ENCODE measurements around the gene MATCAP1. TPM values are rescaled to one million over a fixed set of nuclear protein-coding genes. Genes with fewer than 3 reads are reported as not detected.

The MATCAP1 gene
- total and polyA plus RNA-seq, 2 donors (not counting 1 experiment from before 2014, with no cell fraction given): 16.6 to 28.4 TPM

DNA sequence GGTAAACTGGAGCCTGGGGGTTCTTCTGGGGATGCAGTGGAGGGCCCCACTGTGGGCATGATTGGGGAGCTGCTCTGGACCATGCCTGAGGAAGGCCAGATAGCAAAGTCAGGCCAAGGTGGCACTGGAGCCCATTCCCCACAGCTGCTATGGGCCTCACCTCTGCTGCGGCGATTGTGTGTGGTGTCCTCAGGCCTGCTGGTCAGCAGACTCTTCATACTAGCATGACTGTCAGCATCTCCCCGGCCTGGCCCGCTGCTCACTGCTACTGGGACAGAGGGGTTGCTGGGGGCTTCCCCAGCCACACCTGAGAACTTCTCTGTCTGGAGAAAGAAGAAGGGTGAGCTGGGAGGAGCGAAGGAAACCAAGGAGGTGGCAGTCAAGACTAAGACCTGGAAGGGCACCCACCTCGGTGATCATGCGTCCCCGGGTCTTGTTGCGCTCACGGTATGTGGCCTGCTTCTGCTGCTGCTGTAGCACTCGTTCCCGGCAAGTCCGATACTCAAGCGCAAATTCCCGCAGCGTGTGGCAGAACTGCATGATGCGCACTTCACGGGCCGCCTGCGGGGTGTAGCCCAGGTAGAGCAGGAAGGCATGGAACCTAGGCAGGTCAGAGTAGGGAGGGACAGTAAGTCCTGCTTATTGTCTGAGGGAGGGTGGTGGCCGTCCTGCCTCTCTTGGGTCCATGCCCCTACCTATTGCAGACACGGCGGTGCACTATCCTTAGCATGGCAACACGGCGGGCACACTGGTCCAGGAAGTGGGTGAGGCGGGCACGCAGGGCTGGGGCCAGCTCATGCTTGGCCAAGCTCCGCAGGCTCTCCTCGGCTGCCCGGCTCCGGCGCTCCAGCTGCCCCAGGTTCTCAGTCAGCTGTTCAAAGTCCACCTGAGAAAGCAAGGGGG is 46.4 kb upstream of the MATCAP1 start:
- no peaks in the 10 kb centered on the region for H3K9me3 ChIP-seq (ENCODE audit: control insufficient read depth, insufficient read depth, low read depth, low read length)
- no peak for DNase-seq (ENCODE audit: low read depth in 2 of 2)
- H4K20me1 ChIP-seq (ENCODE audit: control insufficient read depth, extremely low read depth, insufficient read depth, low read length): no peaks in the 10 kb centered on the region
- H3K9ac ChIP-seq (ENCODE audit: insufficient read depth, low read length): no peak overlapping the region
- no peak overlapping the region for H3K27ac ChIP-seq (ENCODE audit: insufficient read depth, low read length)
- H3K4me3 ChIP-seq (replicated peaks in 1 of 4; ENCODE audit: control extremely low read depth in 1 of 4, insufficient read depth in 1 of 4, low read depth in 3 of 4, low read length in 4 of 4): no peak overlapping the region
- H3K4me2 ChIP-seq (ENCODE audit: extremely low read depth, insufficient read depth, low read length): no peak overlapping the region
- H3K27me3 ChIP-seq (ENCODE audit: control insufficient read depth, insufficient read depth, low read length): no peaks in the 10 kb centered on the region
- H3K4me1 ChIP-seq (ENCODE audit: control insufficient read depth, extremely low read depth, insufficient read depth, low read length): peaks cover 6% of the 10 kb centered on the region
- peaks cover 24% of the 10 kb centered on the region for H3K79me2 ChIP-seq (ENCODE audit: control insufficient read depth, insufficient read depth, low read length)
- no peak overlapping the region for H2AFZ ChIP-seq (ENCODE audit: low read length)
- TF ChIP-seq, protein P1, sequence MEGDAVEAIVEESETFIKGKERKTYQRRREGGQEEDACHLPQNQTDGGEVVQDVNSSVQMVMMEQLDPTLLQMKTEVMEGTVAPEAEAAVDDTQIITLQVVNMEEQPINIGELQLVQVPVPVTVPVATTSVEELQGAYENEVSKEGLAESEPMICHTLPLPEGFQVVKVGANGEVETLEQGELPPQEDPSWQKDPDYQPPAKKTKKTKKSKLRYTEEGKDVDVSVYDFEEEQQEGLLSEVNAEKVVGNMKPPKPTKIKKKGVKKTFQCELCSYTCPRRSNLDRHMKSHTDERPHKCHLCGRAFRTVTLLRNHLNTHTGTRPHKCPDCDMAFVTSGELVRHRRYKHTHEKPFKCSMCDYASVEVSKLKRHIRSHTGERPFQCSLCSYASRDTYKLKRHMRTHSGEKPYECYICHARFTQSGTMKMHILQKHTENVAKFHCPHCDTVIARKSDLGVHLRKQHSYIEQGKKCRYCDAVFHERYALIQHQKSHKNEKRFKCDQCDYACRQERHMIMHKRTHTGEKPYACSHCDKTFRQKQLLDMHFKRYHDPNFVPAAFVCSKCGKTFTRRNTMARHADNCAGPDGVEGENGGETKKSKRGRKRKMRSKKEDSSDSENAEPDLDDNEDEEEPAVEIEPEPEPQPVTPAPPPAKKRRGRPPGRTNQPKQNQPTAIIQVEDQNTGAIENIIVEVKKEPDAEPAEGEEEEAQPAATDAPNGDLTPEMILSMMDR (conservative IDR thresholded peaks at IDR 0.05 in 1 of 2, IDR thresholded peaks at IDR 0.05 in 1 of 2; ENCODE audit: low read depth in 1 of 2, low read length in 2 of 2): no peak
- peaks cover 43% of the 10 kb centered on the region for H3K36me3 ChIP-seq (ENCODE audit: control insufficient read depth, insufficient read depth, low read length)

DNA sequence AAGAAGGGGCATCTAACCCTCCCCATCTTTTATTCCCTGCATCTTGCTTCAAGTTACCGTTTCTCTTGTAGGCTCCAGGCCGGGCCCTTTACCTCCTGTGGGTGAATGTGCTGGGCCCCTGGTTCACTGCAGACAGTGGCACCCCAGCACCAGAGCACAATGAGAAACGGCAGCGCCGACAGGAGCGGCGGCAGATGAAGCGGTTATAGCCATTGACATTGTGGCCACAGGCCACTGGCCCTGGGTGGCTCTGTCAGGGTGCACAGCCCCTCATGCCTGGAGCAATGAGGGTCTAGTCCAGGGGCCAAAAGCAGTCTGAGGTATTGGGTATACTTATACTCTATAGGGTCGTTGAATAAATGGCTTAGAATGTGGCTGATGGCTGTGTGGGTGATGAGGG is 45.1 kb upstream of the MATCAP1 start:
- no peaks in the 10 kb centered on the region for H3K27me3 ChIP-seq (ENCODE audit: control insufficient read depth, insufficient read depth, low read length)
- H3K79me2 ChIP-seq (ENCODE audit: control insufficient read depth, insufficient read depth, low read length): peaks cover 24% of the 10 kb centered on the region
- no peak for TF ChIP-seq EZH2 (IDR thresholded peaks at IDR 0.05; ENCODE audit: low read length, missing control alignments)
- TF ChIP-seq, protein P1 (conservative IDR thresholded peaks at IDR 0.05 in 1 of 2, IDR thresholded peaks at IDR 0.05 in 1 of 2; ENCODE audit: low read depth in 1 of 2, low read length in 2 of 2): no peak
- no peaks in the 10 kb centered on the region for H3K9me3 ChIP-seq (ENCODE audit: control insufficient read depth, insufficient read depth, low read depth, low read length)
- no peaks in the 10 kb centered on the region for H4K20me1 ChIP-seq (ENCODE audit: control insufficient read depth, extremely low read depth, insufficient read depth, low read length)
- peaks cover 6% of the 10 kb centered on the region for H3K4me1 ChIP-seq (ENCODE audit: control insufficient read depth, extremely low read depth, insufficient read depth, low read length)
- no peak overlapping the region for H3K4me2 ChIP-seq (ENCODE audit: extremely low read depth, insufficient read depth, low read length)
- no peak overlapping the region for H3K27ac ChIP-seq (ENCODE audit: insufficient read depth, low read length)
- H2AFZ ChIP-seq (ENCODE audit: low read length): no peak overlapping the region
- H3K9ac ChIP-seq (ENCODE audit: insufficient read depth, low read length): no peak overlapping the region
- H3K36me3 ChIP-seq (ENCODE audit: control insufficient read depth, insufficient read depth, low read length): peaks cover 36% of the 10 kb centered on the region
- no peak for DNase-seq (ENCODE audit: low read depth in 2 of 2)
- no peak overlapping the region for H3K4me3 ChIP-seq (replicated peaks in 1 of 4; ENCODE audit: control extremely low read depth in 1 of 4, insufficient read depth in 1 of 4, low read depth in 3 of 4, low read length in 4 of 4)

GRCh38 chr16:67228034-67228785 is 44.4 kb upstream of the MATCAP1 start:
- Histone ChIP-seq H3K79me2 (ENCODE audit: control insufficient read depth, insufficient read depth, low read length) (peaks cover 24% of the 10 kb centered on the region), H4K20me1 (ENCODE audit: control insufficient read depth, extremely low read depth, insufficient read depth, low read length) (no peaks in the 10 kb centered on the region), H2AFZ (ENCODE audit: low read length) (no peak overlapping the region), H3K4me2 (ENCODE audit: extremely low read depth, insufficient read depth, low read length) (peak overlapping the region; percentile 87), H3K27ac (ENCODE audit: insufficient read depth, low read length) (no peak overlapping the region), H3K36me3 (ENCODE audit: control insufficient read depth, insufficient read depth, low read length) (peaks cover 31% of the 10 kb centered on the region), H3K9ac (ENCODE audit: insufficient read depth, low read length) (no peak overlapping the region), H3K9me3 (ENCODE audit: control insufficient read depth, insufficient read depth, low read depth, low read length) (no peaks in the 10 kb centered on the region), H3K27me3 (ENCODE audit: control insufficient read depth, insufficient read depth, low read length) (no peaks in the 10 kb centered on the region), H3K4me3 (replicated peaks in 1 of 4; ENCODE audit: control extremely low read depth in 1 of 4, insufficient read depth in 1 of 4, low read depth in 3 of 4, low read length in 4 of 4) (peak overlapping the region; percentile 99 to 100 (median 99)), H3K4me1 (ENCODE audit: control insufficient read depth, extremely low read depth, insufficient read depth, low read length) (peaks cover 6% of the 10 kb centered on the region)
- DNase-seq (ENCODE audit: low read depth in 2 of 2): no peak
- TF ChIP-seq, protein P1 (conservative IDR thresholded peaks at IDR 0.05 in 1 of 2, IDR thresholded peaks at IDR 0.05 in 1 of 2; ENCODE audit: low read depth in 1 of 2, low read length in 2 of 2): no peak
- TF ChIP-seq EZH2 (IDR thresholded peaks at IDR 0.05; ENCODE audit: low read length, missing control alignments): no peak

All from fibroblast of lung (primary cell).